Measurements from ENCODE around the gene SH3BP5L. TPM values are rescaled to one million over a fixed set of nuclear protein-coding genes. Genes with fewer than 3 reads are reported as not detected.
"Not testable (repeated sequence)": the region's sequence is repeated elsewhere in the genome, so short reads cannot be mapped to it uniquely, and the experiment has no call there.

Gene SH3BP5L
- total and polyA plus RNA-seq, 4 donors: 16.4 to 25.5 (median 17.5) TPM

GRCh38 chr1:248805876-248806275, 19.8 kb downstream of the SH3BP5L start:
- no peaks in the 10 kb centered on the region for H3K9me3 ChIP-seq (ENCODE audit: control insufficient read depth in 4 of 4, insufficient read depth in 3 of 4, low read length in 3 of 4)
- H3K27ac ChIP-seq (ENCODE audit: low read depth in 1 of 2, low read length in 1 of 2): peak overlapping the region in 1 of 2 donors; percentile 18
- 45 to 64% methylated on average over 1 of the region's 1 CpG for WGBS, 2 donors
- no peak overlapping the region for H3K9ac ChIP-seq (ENCODE audit: insufficient read depth in 1 of 2, low read length in 2 of 2)
- TF ChIP-seq CTCF (IDR thresholded peaks at IDR 0.05; ENCODE audit: control extremely low read depth, extremely low read depth): no peak
- H3K4me3 ChIP-seq: no peak overlapping the region
- ATAC-seq (ENCODE audit: insufficient read depth, low FRiP score) (no peak), DNase-seq (no peak)
- peaks cover 0 to 7% (median 0%) of the 10 kb centered on the region in 5 donors for H3K4me1 ChIP-seq (ENCODE audit: control insufficient read depth in 5 of 5, insufficient read depth in 5 of 5, low read length in 5 of 5)
- peaks cover 0 to 1% (median 0%) of the 10 kb centered on the region in 4 donors for H3K36me3 ChIP-seq (ENCODE audit: control insufficient read depth in 4 of 4, insufficient read depth in 4 of 4, low read length in 4 of 4)
- no peaks in the 10 kb centered on the region for H3K27me3 ChIP-seq (ENCODE audit: control insufficient read depth in 3 of 3, insufficient read depth in 3 of 3, low read length in 2 of 3)

GRCh38 chr1:248804771-248805681, 20.7 kb downstream of the SH3BP5L start:
- Histone ChIP-seq H3K27ac (ENCODE audit: low read depth in 1 of 2, low read length in 1 of 2) (peak overlapping the region in 1 of 2 donors; percentile 18), H3K4me3 (no peak overlapping the region), H3K9ac (ENCODE audit: insufficient read depth in 1 of 2, low read length in 2 of 2) (no peak overlapping the region), H3K36me3 (ENCODE audit: control insufficient read depth in 4 of 4, insufficient read depth in 4 of 4, low read length in 4 of 4) (peaks cover 0 to 1% (median 0%) of the 10 kb centered on the region in 4 donors), H3K27me3 (ENCODE audit: control insufficient read depth in 3 of 3, insufficient read depth in 3 of 3, low read length in 2 of 3) (no peaks in the 10 kb centered on the region), H3K9me3 (ENCODE audit: control insufficient read depth in 4 of 4, insufficient read depth in 3 of 4, low read length in 3 of 4) (no peaks in the 10 kb centered on the region), H3K4me1 (ENCODE audit: control insufficient read depth in 5 of 5, insufficient read depth in 5 of 5, low read length in 5 of 5) (peaks cover 0 to 2% (median 0%) of the 10 kb centered on the region in 5 donors)
- WGBS, 2 donors: 31 to 46% methylated on average over 10 of the region's 10 CpGs
- peak; percentile 59 for ATAC-seq (ENCODE audit: insufficient read depth, low FRiP score)
- no peak for TF ChIP-seq CTCF (IDR thresholded peaks at IDR 0.05; ENCODE audit: control extremely low read depth, extremely low read depth)
- no peak for DNase-seq

GRCh38 chr1:248803501-248803900, 22.2 kb downstream of the SH3BP5L start:
- H3K36me3 ChIP-seq (ENCODE audit: control insufficient read depth in 4 of 4, insufficient read depth in 4 of 4, low read length in 4 of 4); H3K4me1 ChIP-seq (ENCODE audit: control insufficient read depth in 5 of 5, insufficient read depth in 5 of 5, low read length in 5 of 5); DNase-seq; H3K4me3 ChIP-seq; H3K27me3 ChIP-seq (ENCODE audit: control insufficient read depth in 3 of 3, insufficient read depth in 3 of 3, low read length in 2 of 3); H3K9me3 ChIP-seq (ENCODE audit: control insufficient read depth in 4 of 4, insufficient read depth in 3 of 4, low read length in 3 of 4); H3K27ac ChIP-seq (ENCODE audit: low read depth in 1 of 2, low read length in 1 of 2); ATAC-seq (ENCODE audit: insufficient read depth, low FRiP score); H3K9ac ChIP-seq (ENCODE audit: insufficient read depth in 1 of 2, low read length in 2 of 2): not testable (repeated sequence)
- 78 to 84% methylated on average over 15 of the region's 15 CpGs for WGBS, 2 donors

GRCh38 chr1:248802454-248802853, 23.3 kb downstream of the SH3BP5L start:
- no peaks in the 10 kb centered on the region for H3K36me3 ChIP-seq (ENCODE audit: control insufficient read depth in 4 of 4, insufficient read depth in 4 of 4, low read length in 4 of 4)
- H3K4me1 ChIP-seq (ENCODE audit: control insufficient read depth in 5 of 5, insufficient read depth in 5 of 5, low read length in 5 of 5): no peaks in the 10 kb centered on the region
- H3K9me3 ChIP-seq (ENCODE audit: control insufficient read depth in 4 of 4, insufficient read depth in 3 of 4, low read length in 3 of 4): no peaks in the 10 kb centered on the region
- 90 to 94% methylated on average over 6 of the region's 6 CpGs for WGBS, 2 donors
- no peak overlapping the region for H3K4me3 ChIP-seq
- ATAC-seq (ENCODE audit: insufficient read depth, low FRiP score) (no peak), DNase-seq (no peak)
- no peak for TF ChIP-seq CTCF (IDR thresholded peaks at IDR 0.05; ENCODE audit: control extremely low read depth, extremely low read depth)
- no peak overlapping the region for H3K9ac ChIP-seq (ENCODE audit: insufficient read depth in 1 of 2, low read length in 2 of 2)
- H3K27me3 ChIP-seq (ENCODE audit: control insufficient read depth in 3 of 3, insufficient read depth in 3 of 3, low read length in 2 of 3): no peaks in the 10 kb centered on the region
- H3K27ac ChIP-seq (ENCODE audit: low read depth in 1 of 2, low read length in 1 of 2): no peak overlapping the region

All from lung (tissue), 12 donors.